HG03432 (cell line): ENCODE measurements around the gene APOL4.
A peak's percentile ranks its signal among the peaks of the same experiment; 100 is the strongest.

ENCODE experiments used
- ATAC-seq: cut with Tn5 transposase; IDR thresholded peaks from one replicate; pipeline ENCODE4 v1.9.1; 2021; ENCODE audit warnings: mild to moderate bottlenecking, moderate library complexity; ENCODE audit not compliant: unreplicated experiment

The APOL4 gene

GRCh38 chr22:36185828-36186624 is 15.6 kb downstream of the APOL4 start:
- ATAC-seq: no peak

- no peak for ATAC-seq
These were observed 17.1 kb downstream of the APOL4 start for GRCh38 chr22:36184433-36185025.

- no peak for ATAC-seq
These were observed 18.2 kb downstream of the APOL4 start for GRCh38 chr22:36183446-36183845.

- ATAC-seq: no peak
These were observed 18.8 kb downstream of the APOL4 start for GRCh38 chr22:36182857-36183256.

- no peak for ATAC-seq
These were observed 19.6 kb downstream of the APOL4 start for GRCh38 chr22:36182056-36182455.

- no peak for ATAC-seq
These were observed 20.7 kb downstream of the APOL4 start for GRCh38 chr22:36180928-36181327.

- ATAC-seq: no peak
These were observed 21.4 kb downstream of the APOL4 start for GRCh38 chr22:36180038-36180880.

GRCh38 chr22:36177160-36177559 is 24.4 kb downstream of the APOL4 start:
- no peak for ATAC-seq

GRCh38 chr22:36175892-36176291 is 25.7 kb downstream of the APOL4 start:
- ATAC-seq: no peak

- no peak for ATAC-seq
These were observed 29.7 kb downstream of the APOL4 start for GRCh38 chr22:36171941-36172340.

- no peak for ATAC-seq
These were observed 34.9 kb downstream of the APOL4 start for GRCh38 chr22:36166518-36167220.

- ATAC-seq: no peak
These were observed 35.5 kb downstream of the APOL4 start for GRCh38 chr22:36166086-36166485.

GRCh38 chr22:36165141-36165540 is 36.5 kb downstream of the APOL4 start:
- ATAC-seq: no peak

GRCh38 chr22:36164621-36165020 is 37.0 kb downstream of the APOL4 start:
- ATAC-seq: no peak

- no peak for ATAC-seq
These were observed 38.1 kb downstream of the APOL4 start for GRCh38 chr22:36163497-36163896.

GRCh38 chr22:36162127-36163034 is 39.2 kb downstream of the APOL4 start:
- peak; percentile 53 for ATAC-seq

GRCh38 chr22:36161793-36162126 is 39.8 kb downstream of the APOL4 start:
- peak; percentile 11 for ATAC-seq

- ATAC-seq: peak; percentile 33
These were observed 41.1 kb downstream of the APOL4 start, which contains the start of gene APOL3 for GRCh38 chr22:36160499-36160942. TSS of gene APOL3 (minus strand) at chr22:36160755. CDS start at chr22:36149055, 11,700 bp downstream.

GRCh38 chr22:36156515-36157419 is 44.8 kb downstream of the APOL4 start:
- no peak for ATAC-seq
